Lower leg skin (tissue), 4 donors: ENCODE results near the gene KCNE4. TPM values are rescaled to one million over a fixed set of nuclear protein-coding genes. Genes with fewer than 3 reads are reported as not detected.

Experiments
- DNase-seq, 2 donors: peaks; one replicate each; pipeline ENCODE4 v3.0.0-alpha.2; 2019; ENCODE audit warnings: low spot score in 2 of 2
- H3K4me3 ChIP-seq: fragments of 200-600 bp; sonication (generic); 2 replicates; pipeline ENCODE4 v1.5.1; 2017; ENCODE audit warnings: mild to moderate bottlenecking, low read depth; ENCODE audit not compliant: poor library complexity, severe bottlenecking
- CTCF ChIP-seq, 3 donors: fragments of 450-650 bp; IDR thresholded peaks; one replicate each; pipeline ENCODE4 v1.5.1; 2016; ENCODE audit warnings: antibody characterized with exemption in 3 of 3, mild to moderate bottlenecking in 3 of 3, moderate library complexity in 2 of 3
- POLR2A ChIP-seq, 2 donors: fragments of 450-650 bp; IDR thresholded peaks; one replicate each; pipeline ENCODE4 v1.6.1; 2016 to 2017; ENCODE audit warnings: antibody characterized with exemption in 2 of 2, mild to moderate bottlenecking in 1 of 2, moderate library complexity in 1 of 2
- WGBS, 2 donors: methylation state at CpG; one replicate each; pipeline ENCODE4 v1.1.5; 2018; 5-methylcytosine and 5-hydroxymethylcytosine counted together
- intact Hi-C: fragments of 100-400 bp; cut with DNase I; formaldehyde crosslinking; loops from one replicate; pipeline ENCODE4 v1.15.0; 2023; ENCODE audit warnings: low total_unique reads
- total RNA-seq, 4 donors: library from RNA; depleted of rRNA; stranded (reverse); fragments of >200 nt; gene quantifications; one replicate each; pipeline ENCODE4 v1.1.0, GENCODE V29; 2016

The KCNE4 gene
- total RNA-seq, 4 donors from 2014 or later, result 0.95 to 4.1 (median 1.7) TPM

GRCh38 chr2:223026357-223027110, 25.5 kb upstream of the KCNE4 start:
- intact Hi-C loops, result no loop called here
- 54 to 59% methylated on average over 5 of the region's 5 CpGs for WGBS, 2 donors
- no peak for DNase-seq
- no peak overlapping the region for H3K4me3 ChIP-seq
- no peak for TF ChIP-seq POLR2A (IDR thresholded peaks at IDR 0.05)
- no peak for TF ChIP-seq CTCF (IDR thresholded peaks at IDR 0.05)

GRCh38 chr2:223027442-223027841, 24.5 kb upstream of the KCNE4 start:
- 100% methylated on average over 2 of the region's 2 CpGs for WGBS, 2 donors
- H3K4me3 ChIP-seq, result no peak overlapping the region
- DNase-seq, result no peak
- no peak for TF ChIP-seq POLR2A (IDR thresholded peaks at IDR 0.05)
- no peak for TF ChIP-seq CTCF (IDR thresholded peaks at IDR 0.05)
- intact Hi-C loops, result no loop called here

GRCh38 chr2:223029287-223029686, 22.7 kb upstream of the KCNE4 start:
- TF ChIP-seq CTCF (IDR thresholded peaks at IDR 0.05) (no peak), POLR2A (IDR thresholded peaks at IDR 0.05) (no peak)
- intact Hi-C loops, result no loop called here
- no peak overlapping the region for H3K4me3 ChIP-seq
- no peak for DNase-seq
- 54 to 56% methylated on average over 3 of the region's 3 CpGs for WGBS, 2 donors

DNA sequence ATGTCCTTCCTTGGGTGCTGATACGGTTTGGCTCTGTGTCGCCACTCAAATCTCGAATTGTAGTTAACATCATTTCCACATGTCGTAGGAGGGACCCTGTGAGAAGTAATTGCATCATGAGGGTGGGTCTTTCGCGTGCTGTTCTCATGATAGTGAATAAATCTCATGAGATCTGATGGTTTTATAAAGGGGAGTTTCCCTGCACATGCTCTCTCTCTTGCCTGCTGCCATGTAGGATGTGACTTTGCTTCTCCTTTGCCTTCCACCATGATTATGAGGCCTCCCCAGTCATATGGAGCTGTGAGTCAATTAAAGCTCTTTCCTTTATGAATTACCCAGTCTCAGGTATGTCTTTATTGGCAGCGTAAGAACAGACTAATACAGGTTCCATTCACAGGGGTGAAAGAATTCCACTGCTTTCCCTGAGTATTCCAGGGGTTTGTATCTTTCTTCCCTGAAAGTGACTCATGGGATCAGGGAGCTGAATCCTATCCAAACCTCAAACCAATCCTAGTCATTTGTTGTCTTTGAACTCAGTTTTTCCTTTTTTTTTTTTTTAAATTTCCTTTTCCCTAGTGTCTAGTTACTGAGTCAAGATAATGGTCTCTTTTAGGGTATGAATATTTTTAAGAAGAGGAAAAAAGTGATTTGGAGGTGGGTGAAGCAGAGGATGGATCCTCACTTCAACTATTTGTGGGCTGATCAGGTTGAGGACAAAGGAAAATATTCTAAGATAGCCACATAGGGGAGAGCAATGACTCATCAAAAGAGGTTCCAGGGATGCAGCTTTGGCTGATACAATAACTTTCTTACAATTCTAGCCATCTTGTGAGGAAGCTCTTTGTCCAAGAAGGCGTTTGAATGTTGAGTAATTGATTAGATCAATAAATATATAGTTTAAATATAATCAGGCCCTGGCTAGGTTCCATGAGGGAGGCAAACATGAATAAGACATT, 19.5 kb upstream of the KCNE4 start:
- TF ChIP-seq POLR2A (IDR thresholded peaks at IDR 0.05) (no peak), CTCF (IDR thresholded peaks at IDR 0.05) (no peak)
- no peak overlapping the region for H3K4me3 ChIP-seq
- no peak for DNase-seq
- 90 to 91% methylated on average over 8 of the region's 8 CpGs for WGBS, 2 donors
- intact Hi-C loops, result no loop called here

GRCh38 chr2:223034221-223034975, 17.6 kb upstream of the KCNE4 start:
- DNase-seq, result no peak
- H3K4me3 ChIP-seq, result no peak overlapping the region
- intact Hi-C loops, result no loop called here
- no peak for TF ChIP-seq CTCF (IDR thresholded peaks at IDR 0.05)
- no peak for TF ChIP-seq POLR2A (IDR thresholded peaks at IDR 0.05)
